HG03066 (cell line): ENCODE measurements around the gene GFY.

Source experiments
- ATAC-seq: cut with Tn5 transposase; IDR thresholded peaks from one replicate; pipeline ENCODE4 v1.9.1; 2021; ENCODE audit warnings: low read depth; ENCODE audit not compliant: unreplicated experiment

GFY gene

GRCh38 chr19:49427855-49428546, 2.8 kb downstream of the GFY start:
- no peak for ATAC-seq

GRCh38 chr19:49428547-49429451, 3.6 kb downstream of the GFY start:
- no peak for ATAC-seq

- no peak for ATAC-seq
Measured at GRCh38 chr19:49430172-49430677, 5.0 kb downstream of the GFY start.

- no peak for ATAC-seq
Measured at GRCh38 chr19:49430678-49431329, 5.6 kb downstream of the GFY start.

GRCh38 chr19:49431330-49431749, 6.2 kb downstream of the GFY start:
- no peak for ATAC-seq

GRCh38 chr19:49432141-49433073, 7.2 kb downstream of the GFY start:
- ATAC-seq = no peak

- no peak for ATAC-seq
Measured at GRCh38 chr19:49433240-49433901, 8.2 kb downstream of the GFY start.

GRCh38 chr19:49434907-49435583, 9.9 kb downstream of the GFY start:
- no peak for ATAC-seq

GRCh38 chr19:49435670-49436069, 10.5 kb downstream of the GFY start:
- no peak for ATAC-seq

- ATAC-seq = no peak
Measured at GRCh38 chr19:49436381-49437017, 11.3 kb downstream of the GFY start.

GRCh38 chr19:49437231-49437630, 12.0 kb downstream of the GFY start:
- ATAC-seq = no peak

- ATAC-seq = no peak
Measured at GRCh38 chr19:49438261-49438660, 13.1 kb downstream of the GFY start.

GRCh38 chr19:49439836-49440235, 14.6 kb downstream of the GFY start:
- no peak for ATAC-seq

GRCh38 chr19:49440439-49441209, 15.4 kb downstream of the GFY start:
- no peak for ATAC-seq

GRCh38 chr19:49441210-49441959, 16.2 kb downstream of the GFY start, which contains the start of gene SLC17A7:
SLC17A7 (minus strand) TSS chr19:49441527; CDS start chr19:49441379, 148 bp downstream.
- no peak for ATAC-seq

- ATAC-seq = no peak
Measured at GRCh38 chr19:49441960-49442350, 16.8 kb downstream of the GFY start.

- no peak for ATAC-seq
Measured at GRCh38 chr19:49442354-49442753, 17.2 kb downstream of the GFY start.
